ENCODE results near the gene SERPINE1.

- TF ChIP-seq CTCF (conservative IDR thresholded peaks at IDR 0.05; ENCODE audit: low read depth, low read length) = no peak
- TF ChIP-seq MXI1 (IDR thresholded peaks at IDR 0.05; ENCODE audit: borderline replicate concordance, low read depth, low read length) = no peak
- TF ChIP-seq MAZ (IDR thresholded peaks at IDR 0.05; ENCODE audit: borderline replicate concordance, low read depth, low read length) = no peak
- no peak for TF ChIP-seq CEBPB (IDR thresholded peaks at IDR 0.05; ENCODE audit: low read depth, low read length)
Measured at GRCh38 chr7:101104799-101105198, 22.1 kb upstream of the SERPINE1 start.

Measured in IMR-90 (cell line).